SU-DHL-6 (cell line): ENCODE data around the gene CFAP65.

Source experiments
- H2AFZ ChIP-seq: fragments of 200-600 bp; sonication (generic); 2 replicates; pipeline ENCODE4 v1.6.1; 2014; ENCODE audit warnings: low read depth, mild to moderate bottlenecking, moderate library complexity, mixed read lengths, antibody characterized with exemption, low read length; ENCODE audit not compliant: severe bottlenecking
- H3F3A ChIP-seq: fragments of 200-600 bp; shearing (Covaris generic); 2 replicates; pipeline ENCODE4 v1.6.0; 2016; ENCODE audit warnings: antibody characterized with exemption, mild to moderate bottlenecking; ENCODE audit not compliant: insufficient read depth
- H3K27ac ChIP-seq: fragments of 200-600 bp; sonication (generic); 2 replicates; pipeline ENCODE4 v1.5.1; 2016; ENCODE audit warnings: low read depth, mild to moderate bottlenecking, low read length, moderate library complexity, mixed read lengths
- H3K27me3 ChIP-seq: fragments of 200-600 bp; sonication (generic), shearing (Covaris generic); 2 replicates; pipeline ENCODE4 v1.6.0; 2014; ENCODE audit warnings: mild to moderate bottlenecking, low read length
- H3K36me3 ChIP-seq: fragments of 200-600 bp; sonication (generic); 2 replicates; pipeline ENCODE4 v1.6.1; 2014; ENCODE audit warnings: mild to moderate bottlenecking, low read length, mixed read lengths
- H3K4me2 ChIP-seq: fragments of 300-600, 200-600 bp; shearing (Covaris generic), sonication (generic); 2 replicates; pipeline ENCODE4 v1.6.0; 2014; ENCODE audit warnings: low read length, low read depth, mild to moderate bottlenecking; ENCODE audit not compliant: poor library complexity, severe bottlenecking
- H3K4me3 ChIP-seq: fragments of 200-600 bp; sonication (generic); 2 replicates; pipeline ENCODE4 v1.5.1; 2014; ENCODE audit warnings: antibody characterized with exemption, low read length, mild to moderate bottlenecking, mixed read lengths; ENCODE audit not compliant: insufficient read depth, poor library complexity, severe bottlenecking
- H3K79me2 ChIP-seq: fragments of 200-600 bp; sonication (generic); 2 replicates; pipeline ENCODE4 v1.6.1; 2014; ENCODE audit warnings: mild to moderate bottlenecking, low read length, moderate library complexity; ENCODE audit not compliant: insufficient read depth
- H3K9ac ChIP-seq: fragments of 200-600 bp; sonication (generic); 2 replicates; pipeline ENCODE4 v1.7.0; 2014; ENCODE audit warnings: mild to moderate bottlenecking, low read length
- H3K9me2 ChIP-seq: fragments of 200-600 bp; sonication (generic); replicated peaks from 2 replicates; pipeline ENCODE4 v1.6.1; 2014; ENCODE audit warnings: low read length; ENCODE audit not compliant: insufficient read depth
- H3K9me3 ChIP-seq: fragments of 200-600 bp; sonication (generic); 2 replicates; pipeline ENCODE4 v1.6.1; 2014; ENCODE audit warnings: low read length, mixed read lengths; ENCODE audit not compliant: insufficient read depth
- H4K20me1 ChIP-seq: fragments of 200-600 bp; sonication (generic); 2 replicates; pipeline ENCODE4 v1.6.1; 2014; ENCODE audit warnings: low read depth, mild to moderate bottlenecking, antibody characterized with exemption, low read length, moderate library complexity, mixed read lengths
- EZH2phosphoT487 ChIP-seq: fragments of 200-600 bp; sonication (generic), shearing (Covaris generic); conservative IDR thresholded peaks from 2 replicates; pipeline ENCODE4 v1.6.1; 2018; ENCODE audit warnings: mild to moderate bottlenecking, antibody characterized with exemption, low read length, moderate library complexity, mixed read lengths
- TF ChIP-seq, protein P1 (sequence below): fragments of 200-600 bp; sonication (generic); IDR thresholded peaks from one replicate; pipeline ENCODE4 v1.5.1; 2017; ENCODE audit warnings: antibody characterized with exemption, mild to moderate bottlenecking, low read length, moderate library complexity; ENCODE audit not compliant: insufficient read depth, poor library complexity, severe bottlenecking

The CFAP65 gene

DNA sequence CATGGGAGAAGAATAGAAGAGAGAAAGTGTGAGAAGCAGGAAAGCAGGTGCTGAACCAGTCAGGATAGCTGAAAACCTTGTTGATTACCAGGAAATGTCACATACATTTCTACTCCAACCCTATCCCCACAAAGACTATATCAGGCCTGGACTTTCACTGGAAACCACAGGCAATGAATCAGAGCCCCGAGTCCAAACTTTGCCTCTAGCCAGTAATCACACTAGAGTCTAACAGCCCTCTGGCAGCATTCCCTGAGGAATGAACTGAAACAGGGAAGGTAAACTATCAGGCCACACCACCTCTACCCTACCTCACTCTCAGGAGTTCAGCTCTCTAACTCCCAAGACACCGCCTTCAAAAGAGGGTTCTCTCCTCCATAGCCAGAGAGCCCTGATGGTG, 38.1 kb upstream of the CFAP65 start:
- no peaks in the 10 kb centered on the region for H3K27me3 ChIP-seq
- no peaks in the 10 kb centered on the region for H3K36me3 ChIP-seq
- no peak overlapping the region for H2AFZ ChIP-seq
- TF ChIP-seq, protein P1, sequence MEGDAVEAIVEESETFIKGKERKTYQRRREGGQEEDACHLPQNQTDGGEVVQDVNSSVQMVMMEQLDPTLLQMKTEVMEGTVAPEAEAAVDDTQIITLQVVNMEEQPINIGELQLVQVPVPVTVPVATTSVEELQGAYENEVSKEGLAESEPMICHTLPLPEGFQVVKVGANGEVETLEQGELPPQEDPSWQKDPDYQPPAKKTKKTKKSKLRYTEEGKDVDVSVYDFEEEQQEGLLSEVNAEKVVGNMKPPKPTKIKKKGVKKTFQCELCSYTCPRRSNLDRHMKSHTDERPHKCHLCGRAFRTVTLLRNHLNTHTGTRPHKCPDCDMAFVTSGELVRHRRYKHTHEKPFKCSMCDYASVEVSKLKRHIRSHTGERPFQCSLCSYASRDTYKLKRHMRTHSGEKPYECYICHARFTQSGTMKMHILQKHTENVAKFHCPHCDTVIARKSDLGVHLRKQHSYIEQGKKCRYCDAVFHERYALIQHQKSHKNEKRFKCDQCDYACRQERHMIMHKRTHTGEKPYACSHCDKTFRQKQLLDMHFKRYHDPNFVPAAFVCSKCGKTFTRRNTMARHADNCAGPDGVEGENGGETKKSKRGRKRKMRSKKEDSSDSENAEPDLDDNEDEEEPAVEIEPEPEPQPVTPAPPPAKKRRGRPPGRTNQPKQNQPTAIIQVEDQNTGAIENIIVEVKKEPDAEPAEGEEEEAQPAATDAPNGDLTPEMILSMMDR: no peak
- TF ChIP-seq EZH2phosphoT487: no peak
- no peaks in the 10 kb centered on the region for H3F3A ChIP-seq
- no peak overlapping the region for H3K4me3 ChIP-seq
- no peaks in the 10 kb centered on the region for H3K9me2 ChIP-seq
- H3K9ac ChIP-seq: no peak overlapping the region
- no peak overlapping the region for H3K4me2 ChIP-seq
- no peak overlapping the region for H3K27ac ChIP-seq
- no peaks in the 10 kb centered on the region for H3K79me2 ChIP-seq
- no peaks in the 10 kb centered on the region for H3K9me3 ChIP-seq
- H4K20me1 ChIP-seq: no peaks in the 10 kb centered on the region

DNA sequence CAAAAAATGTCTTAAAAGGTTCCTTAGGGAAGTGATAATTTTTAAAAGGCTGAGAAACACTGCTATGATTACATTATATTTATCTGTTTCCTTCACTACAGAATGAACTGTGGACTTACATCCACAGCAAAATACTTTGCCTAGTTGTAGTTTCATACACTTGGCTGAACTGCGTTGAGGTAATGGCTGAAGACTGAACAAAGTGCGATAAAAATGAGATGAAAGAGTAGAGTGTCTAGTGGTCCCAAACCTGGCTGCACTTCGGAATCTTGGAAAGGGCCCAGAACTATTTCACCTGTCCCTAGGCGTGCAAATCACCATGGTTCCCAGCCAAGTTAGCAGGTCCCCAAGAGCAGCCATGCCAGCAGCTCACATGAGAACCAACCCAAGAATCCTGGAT, 37.6 kb upstream of the CFAP65 start:
- no peak for TF ChIP-seq EZH2phosphoT487
- TF ChIP-seq, protein P1: no peak
- H3K4me2 ChIP-seq: no peak overlapping the region

GRCh38 chr2:219078126-219078525, 36.8 kb upstream of the CFAP65 start:
- Histone ChIP-seq H3K4me2 (no peak overlapping the region), H3K79me2 (no peaks in the 10 kb centered on the region), H3K9me2 (no peaks in the 10 kb centered on the region), H3K9ac (no peak overlapping the region), H2AFZ (no peak overlapping the region), H3K36me3 (no peaks in the 10 kb centered on the region), H4K20me1 (no peaks in the 10 kb centered on the region), H3K9me3 (no peaks in the 10 kb centered on the region), H3K4me3 (no peak overlapping the region), H3K27me3 (no peaks in the 10 kb centered on the region), H3K27ac (no peak overlapping the region), H3F3A (no peaks in the 10 kb centered on the region)
- TF ChIP-seq, protein P1: no peak
- no peak for TF ChIP-seq EZH2phosphoT487

More for the DNA sequence above, 37.6 kb upstream of the CFAP65 start:
- Histone ChIP-seq H3K27ac (no peak overlapping the region), H3K27me3 (no peaks in the 10 kb centered on the region), H4K20me1 (no peaks in the 10 kb centered on the region), H3K79me2 (no peaks in the 10 kb centered on the region), H2AFZ (no peak overlapping the region), H3K9me2 (no peaks in the 10 kb centered on the region), H3K4me3 (no peak overlapping the region), H3K9me3 (no peaks in the 10 kb centered on the region), H3K9ac (no peak overlapping the region), H3F3A (no peaks in the 10 kb centered on the region), H3K36me3 (no peaks in the 10 kb centered on the region)

DNA sequence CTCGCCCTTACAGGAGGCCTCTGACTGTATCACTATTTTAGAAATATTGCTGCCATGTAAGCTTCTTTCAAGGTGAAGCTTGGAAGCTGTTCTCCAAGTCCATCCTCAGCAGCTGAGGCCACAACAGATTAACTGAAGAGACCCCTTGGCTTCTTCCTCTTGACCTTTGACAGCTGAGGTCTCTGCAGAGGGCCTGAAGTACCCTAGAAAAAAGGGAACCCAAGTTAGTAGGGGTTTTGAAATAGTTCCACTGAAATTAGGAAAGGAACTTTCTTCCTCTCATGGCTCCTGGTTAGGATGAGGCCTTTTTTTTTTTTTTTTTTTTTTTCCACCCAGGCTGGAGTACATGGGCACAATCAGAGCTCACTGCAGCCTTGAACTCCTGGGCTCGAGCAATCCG, 34.9 kb upstream of the CFAP65 start:
- Histone ChIP-seq H3K4me2 (no peak overlapping the region), H4K20me1 (no peaks in the 10 kb centered on the region), H3K27ac (no peak overlapping the region), H3K9ac (no peak overlapping the region), H3K4me3 (no peak overlapping the region), H2AFZ (no peak overlapping the region), H3K27me3 (no peaks in the 10 kb centered on the region), H3K9me2 (no peaks in the 10 kb centered on the region), H3K79me2 (no peaks in the 10 kb centered on the region), H3K9me3 (no peaks in the 10 kb centered on the region), H3K36me3 (no peaks in the 10 kb centered on the region), H3F3A (no peaks in the 10 kb centered on the region)
- TF ChIP-seq, protein P1: no peak
- no peak for TF ChIP-seq EZH2phosphoT487
